Kidney (tissue), 14 donors: ENCODE measurements around the gene RPL28. TPM values are rescaled to one million over a fixed set of nuclear protein-coding genes. Genes with fewer than 3 reads are reported as not detected.
A peak's percentile ranks its signal among the peaks of the same experiment; 100 is the strongest.

Experiments
- DNase-seq, 5 donors: peaks; one replicate each; pipeline ENCODE4 v3.0.0-alpha.2; 2013 to 2020
- FAIRE-seq: peaks from 2 replicates; lab custom pipeline; 2012; peaks lifted over from hg19 to GRCh38; lab: Jason Lieb, UNC
- H3K27ac ChIP-seq, 2 donors: one replicate each; pipeline ENCODE4 v1.7.0; 2013; ENCODE audit warnings: low read depth in 2 of 2, low read length in 2 of 2, inconsistent platforms in 1 of 2
- H3K27me3 ChIP-seq: one replicate; pipeline ENCODE4 v1.7.1; 2013; ENCODE audit warnings: low read length, inconsistent platforms; ENCODE audit not compliant: control insufficient read depth, insufficient read depth
- H3K36me3 ChIP-seq, 3 donors: one replicate each; pipeline versions ENCODE4 v1.7.0 to v1.7.1; 2013; ENCODE audit warnings: low read length in 3 of 3, control low read depth in 1 of 3, inconsistent platforms in 1 of 3; ENCODE audit not compliant: insufficient read depth in 3 of 3, control insufficient read depth in 2 of 3
- H3K4me1 ChIP-seq, 3 donors: one replicate each; pipeline versions ENCODE4 v1.7.0 to v1.7.1; 2013; ENCODE audit warnings: low read length in 3 of 3, inconsistent platforms in 1 of 3, low read depth in 1 of 3; ENCODE audit not compliant: control insufficient read depth in 2 of 3, insufficient read depth in 2 of 3
- H3K4me3 ChIP-seq, 3 donors: one replicate each; pipeline versions ENCODE4 v1.7.0 to v1.8.1; 2013; ENCODE audit warnings: low read length in 3 of 3, control low read depth in 1 of 3, inconsistent platforms in 1 of 3
- H3K9ac ChIP-seq, 3 donors: one replicate each; pipeline versions ENCODE4 v1.7.0 to v1.7.1; 2013; ENCODE audit warnings: low read length in 3 of 3, control low read depth in 1 of 3, inconsistent platforms in 1 of 3
- H3K9me3 ChIP-seq, 3 donors: one replicate each; pipeline versions ENCODE4 v1.7.0 to v1.7.1; 2013; ENCODE audit warnings: low read length in 3 of 3, control low read depth in 1 of 3, inconsistent platforms in 1 of 3; ENCODE audit not compliant: control insufficient read depth in 2 of 3, insufficient read depth in 1 of 3
- intact Hi-C: fragments of 100-400 bp; cut with DNase I; formaldehyde crosslinking; loops from one replicate; pipeline ENCODE4 v1.11.1; 2022
- polyA plus RNA-seq: library from polyadenylated mRNA; stranded (reverse); fragments of 350-450 nt; fragmentation: Illumina TruSeq; extraction: RNeasy Lipid Tissue Mini Kit (QIAGEN cat#74804); gene quantifications from one replicate; pipeline ENCODE4 v1.2.3, GENCODE V29; 2014; ENCODE audit warnings: low read depth, low replicate concordance; ENCODE audit not compliant: insufficient read depth
- total RNA-seq: library from RNA; stranded (reverse); fragmentation: NEBNext Ultra II Directional; extraction: Animal tissue kit (Norgen Biotek cat#: 25700); gene quantifications from one replicate; pipeline ENCODE4 v1.2.1, GENCODE V29; 2021
- TF ChIP-seq, protein P1 (sequence below): IDR thresholded peaks from 3 replicates; pipeline ENCODE4 v1.5.1; 2012; ENCODE audit warnings: mild to moderate bottlenecking, moderate library complexity, borderline replicate concordance; ENCODE audit not compliant: insufficient read depth; ENCODE audit errors: extremely low read depth
- donor health status: control.
- donor health status: control.
- donor health status: control.
- donor health status: control.
- donor health status: control.
- donor health status: DM: yes; HTN: yes; CAD: no.
- donor health status: Normal renal cell carcinoma (clear cell type).

The RPL28 gene
- total and polyA plus RNA-seq, 2 donors from 2014 or later: 1,259 to 1,453 TPM

DNA sequence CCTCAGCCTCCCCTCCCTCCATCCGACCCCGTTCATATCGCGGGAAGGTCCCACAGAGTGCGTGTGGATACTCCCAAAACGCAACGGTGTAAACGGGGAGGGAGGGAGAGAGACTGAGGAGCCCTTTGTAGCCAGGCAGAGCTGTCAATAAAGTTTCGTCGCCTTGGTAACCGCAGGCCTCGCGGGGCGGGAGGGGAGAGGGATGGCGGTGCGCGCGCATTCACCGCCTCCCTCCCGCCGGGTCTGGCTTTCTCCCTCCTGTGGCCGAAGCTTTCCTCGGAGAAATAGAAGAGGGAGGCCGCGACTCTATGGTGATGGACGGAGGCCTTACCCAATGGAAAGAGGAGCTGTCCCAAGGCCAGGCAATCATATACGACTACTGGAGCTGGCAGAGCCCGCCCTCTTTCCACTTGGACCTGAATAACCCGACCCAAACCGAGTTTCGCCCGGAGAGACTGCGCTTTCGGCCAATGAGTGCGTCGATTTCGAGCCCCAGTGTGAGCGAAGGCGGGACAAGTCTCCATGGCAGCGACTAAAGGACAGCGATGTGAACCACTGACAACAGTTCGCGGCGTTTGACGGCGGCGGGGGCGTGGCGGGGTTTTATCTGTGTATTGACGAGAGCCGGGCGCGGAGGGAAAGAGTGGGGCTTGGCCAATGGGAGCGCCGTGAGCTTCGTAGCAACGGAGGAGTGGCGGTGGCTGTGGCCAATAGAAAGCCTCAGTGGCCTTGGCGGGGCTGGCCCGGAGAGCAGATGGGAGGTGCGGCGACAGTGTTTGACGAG is 46.4 kb upstream of the RPL28 start, which contains the start of gene KMT5C:
Gene KMT5C, plus strand, starts transcription at position 772 of the 784 bp plus-strand sequence. CDS start 2,061 bp downstream, outside the sequence.
- intact Hi-C loops: no loop called here
- H3K4me1 ChIP-seq: peaks cover 0 to 16% (median 0%) of the 10 kb centered on the region in 3 donors
- FAIRE-seq (peak; percentile 100), DNase-seq (peak; percentile 100)
- peak within 1 kb of the TSS; percentile 72 to 78 (median 78) for H3K4me3 ChIP-seq
- no peaks in the 10 kb centered on the region for H3K27me3 ChIP-seq
- no peaks in the 10 kb centered on the region for H3K36me3 ChIP-seq
- TF ChIP-seq, protein P1, sequence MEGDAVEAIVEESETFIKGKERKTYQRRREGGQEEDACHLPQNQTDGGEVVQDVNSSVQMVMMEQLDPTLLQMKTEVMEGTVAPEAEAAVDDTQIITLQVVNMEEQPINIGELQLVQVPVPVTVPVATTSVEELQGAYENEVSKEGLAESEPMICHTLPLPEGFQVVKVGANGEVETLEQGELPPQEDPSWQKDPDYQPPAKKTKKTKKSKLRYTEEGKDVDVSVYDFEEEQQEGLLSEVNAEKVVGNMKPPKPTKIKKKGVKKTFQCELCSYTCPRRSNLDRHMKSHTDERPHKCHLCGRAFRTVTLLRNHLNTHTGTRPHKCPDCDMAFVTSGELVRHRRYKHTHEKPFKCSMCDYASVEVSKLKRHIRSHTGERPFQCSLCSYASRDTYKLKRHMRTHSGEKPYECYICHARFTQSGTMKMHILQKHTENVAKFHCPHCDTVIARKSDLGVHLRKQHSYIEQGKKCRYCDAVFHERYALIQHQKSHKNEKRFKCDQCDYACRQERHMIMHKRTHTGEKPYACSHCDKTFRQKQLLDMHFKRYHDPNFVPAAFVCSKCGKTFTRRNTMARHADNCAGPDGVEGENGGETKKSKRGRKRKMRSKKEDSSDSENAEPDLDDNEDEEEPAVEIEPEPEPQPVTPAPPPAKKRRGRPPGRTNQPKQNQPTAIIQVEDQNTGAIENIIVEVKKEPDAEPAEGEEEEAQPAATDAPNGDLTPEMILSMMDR: no peak
- H3K9ac ChIP-seq: peak within 1 kb of the TSS; percentile 48 to 89 (median 81)
- no peaks in the 10 kb centered on the region for H3K9me3 ChIP-seq
- H3K27ac ChIP-seq: peak within 1 kb of the TSS; percentile 95 to 96

DNA sequence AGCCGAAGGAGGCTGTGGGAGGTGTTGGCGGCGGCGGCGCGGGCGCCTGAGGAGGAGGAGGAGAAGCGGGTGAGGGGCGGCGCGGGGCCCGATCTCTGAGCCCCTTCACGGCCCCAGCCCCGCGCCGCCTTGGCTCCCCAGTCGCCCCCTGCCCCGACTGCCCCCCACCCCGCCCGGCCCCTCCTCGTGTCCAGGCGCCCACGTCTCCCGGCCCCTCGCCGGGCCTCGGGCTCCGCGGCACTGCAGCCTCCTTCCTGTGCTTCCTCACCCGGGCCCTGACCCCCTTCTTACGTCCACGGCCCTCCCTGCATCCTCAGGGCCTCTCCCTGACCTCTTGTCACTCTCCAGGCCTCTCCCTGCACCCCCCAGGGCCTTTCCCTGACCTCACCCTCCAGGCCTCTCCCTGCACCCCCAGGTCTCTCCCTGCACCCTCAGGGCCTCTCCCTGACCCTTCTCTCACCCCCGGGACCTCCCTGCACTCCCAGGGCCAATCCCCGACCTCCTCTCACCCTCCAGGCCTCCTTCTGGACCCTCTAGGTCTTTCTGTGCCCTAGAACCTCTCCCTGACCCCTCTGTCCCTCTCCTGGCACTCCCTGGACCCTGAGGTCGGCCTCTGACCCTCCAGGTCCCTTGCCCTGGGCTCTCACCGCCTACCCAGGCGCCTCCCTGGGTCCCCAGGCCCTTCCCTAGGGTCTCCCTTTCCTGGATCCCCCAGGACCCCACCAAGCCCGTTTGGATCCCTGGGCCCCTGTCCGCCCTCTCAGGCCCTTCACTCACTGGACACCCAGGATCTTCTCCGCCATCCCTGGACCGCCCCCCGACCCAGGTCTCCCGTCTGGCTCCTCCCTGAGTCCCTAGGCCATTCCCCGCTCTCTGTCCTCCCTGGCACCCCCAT is 45.6 kb upstream of the RPL28 start:
- peak overlapping the region; percentile 41 to 43 for H3K27ac ChIP-seq
- no peaks in the 10 kb centered on the region for H3K9me3 ChIP-seq
- intact Hi-C loops: no loop called here
- FAIRE-seq (no peak), DNase-seq (peak in 2 of 5 donors; percentile 82 to 87)
- H3K4me3 ChIP-seq: peak overlapping the region; percentile 68 to 72 (median 68)
- H3K9ac ChIP-seq: peak overlapping the region; percentile 30 to 87 (median 58)
- no peaks in the 10 kb centered on the region for H3K36me3 ChIP-seq
- TF ChIP-seq, protein P1: no peak
- H3K27me3 ChIP-seq: no peaks in the 10 kb centered on the region
- peaks cover 0 to 16% (median 0%) of the 10 kb centered on the region in 3 donors for H3K4me1 ChIP-seq

DNA sequence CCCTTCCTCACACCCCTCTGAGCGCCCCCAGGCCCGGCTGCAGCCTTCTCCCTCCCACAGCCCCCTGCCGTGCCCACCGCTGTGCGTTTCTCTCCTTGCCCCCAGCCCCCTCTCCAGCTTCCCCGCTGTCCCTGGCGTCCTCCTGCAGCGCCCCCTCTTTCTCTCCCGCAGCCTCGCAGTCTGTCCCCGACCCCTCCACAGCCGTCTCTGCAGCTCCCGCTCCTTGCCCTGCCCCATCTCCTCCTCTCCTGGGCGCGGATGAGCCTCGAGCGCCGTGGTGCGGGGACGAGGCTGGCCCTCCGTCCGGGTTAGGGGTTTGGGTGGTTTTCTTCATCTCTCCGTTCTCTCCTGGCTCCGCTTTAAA is 45.0 kb upstream of the RPL28 start:
- H3K36me3 ChIP-seq: no peaks in the 10 kb centered on the region
- TF ChIP-seq, protein P1: no peak
- H3K27ac ChIP-seq: no peak overlapping the region
- DNase-seq: peak in 4 of 5 donors; percentile 58 to 83 (median 70)
- intact Hi-C loops: no loop called here
- H3K9me3 ChIP-seq: no peaks in the 10 kb centered on the region
- FAIRE-seq: no peak
- peak overlapping the region; percentile 68 to 72 (median 68) for H3K4me3 ChIP-seq
- peak overlapping the region in 2 of 3 donors; percentile 7 to 87 for H3K9ac ChIP-seq
- no peaks in the 10 kb centered on the region for H3K27me3 ChIP-seq
- H3K4me1 ChIP-seq: peaks cover 0 to 16% (median 0%) of the 10 kb centered on the region in 3 donors
